Measurements from ENCODE around the gene ROR2. TPM values are rescaled to one million over a fixed set of nuclear protein-coding genes. Genes with fewer than 3 reads are reported as not detected.

The ROR2 gene
- total and polyA plus RNA-seq, 2 donors (not counting 3 experiments of a cell fraction or from before 2014, with no cell fraction given): not detected

DNA sequence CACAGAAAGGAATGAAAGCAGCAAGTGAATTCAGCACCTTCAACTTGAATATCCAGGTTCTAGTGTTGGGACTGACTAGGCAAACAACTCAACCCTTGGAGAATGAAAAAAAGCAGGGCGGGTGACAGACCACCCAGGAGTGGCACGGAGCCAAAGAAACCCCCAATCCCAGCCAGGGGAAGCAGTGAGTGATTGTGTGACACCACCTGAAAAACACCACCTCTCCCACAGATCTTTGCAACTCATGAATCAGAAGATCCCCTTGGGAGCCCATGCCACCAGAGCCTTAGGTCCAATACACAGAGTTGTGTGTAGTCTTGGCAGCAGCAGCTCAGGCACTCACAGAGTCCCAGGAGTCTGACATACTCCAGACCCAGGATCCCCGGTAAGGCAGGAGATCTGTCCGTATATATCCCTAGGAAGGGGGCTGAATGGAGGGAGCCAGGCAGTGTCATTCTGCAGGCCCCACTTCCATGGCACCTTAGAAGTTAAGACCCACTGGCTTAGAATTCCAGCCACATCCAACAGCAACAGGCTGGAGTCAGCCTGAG, 22.1 kb upstream of the ROR2 start:
- H3K27me3 ChIP-seq (ENCODE audit: control insufficient read depth in 2 of 2, insufficient read depth in 2 of 2, low read length in 2 of 2): no peaks in the 10 kb centered on the region
- no peak overlapping the region for H3K4me3 ChIP-seq (replicated peaks in 1 of 3; ENCODE audit: insufficient read depth in 1 of 3, low read depth in 1 of 3, low read length in 3 of 3)
- no TSS peak for BruUV-seq (replicated peaks)
- dilution Hi-C loops (cut with MboI; ENCODE audit: extremely low pct_ligation_motif_present, low sequenced_read_pairs) (no loop called here), intact Hi-C loops (cut with micrococcal nuclease) (no loop called here)
- H3K27ac ChIP-seq (ENCODE audit: insufficient read depth, low read depth, low read length): no peak overlapping the region
- no peak overlapping the region for H3K9ac ChIP-seq (replicated peaks; ENCODE audit: extremely low read depth, insufficient read depth, low read length)
- H2AFZ ChIP-seq (ENCODE audit: low read depth, low read length): no peak overlapping the region
- no peaks in the 10 kb centered on the region for H3K9me3 ChIP-seq (replicated peaks; ENCODE audit: control insufficient read depth, insufficient read depth, low read length)
- H3K79me2 ChIP-seq (ENCODE audit: control insufficient read depth, insufficient read depth, low read length): no peaks in the 10 kb centered on the region
- ChIA-PET POLR2A (no interaction called here), CTCF (no interaction called here)
- TF ChIP-seq MYC (IDR thresholded peaks at IDR 0.05; ENCODE audit: low read depth, low read length): no peak
- TF ChIP-seq, protein P1, sequence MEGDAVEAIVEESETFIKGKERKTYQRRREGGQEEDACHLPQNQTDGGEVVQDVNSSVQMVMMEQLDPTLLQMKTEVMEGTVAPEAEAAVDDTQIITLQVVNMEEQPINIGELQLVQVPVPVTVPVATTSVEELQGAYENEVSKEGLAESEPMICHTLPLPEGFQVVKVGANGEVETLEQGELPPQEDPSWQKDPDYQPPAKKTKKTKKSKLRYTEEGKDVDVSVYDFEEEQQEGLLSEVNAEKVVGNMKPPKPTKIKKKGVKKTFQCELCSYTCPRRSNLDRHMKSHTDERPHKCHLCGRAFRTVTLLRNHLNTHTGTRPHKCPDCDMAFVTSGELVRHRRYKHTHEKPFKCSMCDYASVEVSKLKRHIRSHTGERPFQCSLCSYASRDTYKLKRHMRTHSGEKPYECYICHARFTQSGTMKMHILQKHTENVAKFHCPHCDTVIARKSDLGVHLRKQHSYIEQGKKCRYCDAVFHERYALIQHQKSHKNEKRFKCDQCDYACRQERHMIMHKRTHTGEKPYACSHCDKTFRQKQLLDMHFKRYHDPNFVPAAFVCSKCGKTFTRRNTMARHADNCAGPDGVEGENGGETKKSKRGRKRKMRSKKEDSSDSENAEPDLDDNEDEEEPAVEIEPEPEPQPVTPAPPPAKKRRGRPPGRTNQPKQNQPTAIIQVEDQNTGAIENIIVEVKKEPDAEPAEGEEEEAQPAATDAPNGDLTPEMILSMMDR (IDR thresholded peaks at IDR 0.05; ENCODE audit: extremely low read depth in 1 of 2, insufficient read depth in 1 of 2, low read depth in 1 of 2, low read length in 2 of 2): no peak
- TF ChIP-seq POLR2AphosphoS5 (IDR thresholded peaks at IDR 0.05; ENCODE audit: insufficient read depth, low read depth, low read length): no peak
- TF ChIP-seq FOS (IDR thresholded peaks at IDR 0.05; ENCODE audit: borderline replicate concordance, insufficient read depth, low read length): no peak
- TF ChIP-seq POLR2A (IDR thresholded peaks at IDR 0.05; ENCODE audit: low read depth, low read length): no peak
- no peak for TF ChIP-seq JUN (IDR thresholded peaks at IDR 0.05; ENCODE audit: borderline replicate concordance, insufficient read depth, insufficient read length, low read depth)
- no peak for TF ChIP-seq EZH2 (IDR thresholded peaks at IDR 0.05; ENCODE audit: borderline replicate concordance, low read depth, low read length, severe bottlenecking)
- TF ChIP-seq, protein P2, sequence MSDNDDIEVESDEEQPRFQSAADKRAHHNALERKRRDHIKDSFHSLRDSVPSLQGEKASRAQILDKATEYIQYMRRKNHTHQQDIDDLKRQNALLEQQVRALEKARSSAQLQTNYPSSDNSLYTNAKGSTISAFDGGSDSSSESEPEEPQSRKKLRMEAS (IDR thresholded peaks at IDR 0.05; ENCODE audit: insufficient read depth, insufficient read length): no peak
- no peak for TF ChIP-seq GATA2 (IDR thresholded peaks at IDR 0.05; ENCODE audit: insufficient read depth, insufficient read length, low read depth, low read length)
- no peak for DNase-seq (ENCODE audit: low read depth, low spot score)
- no peak overlapping the region for H3K4me2 ChIP-seq (ENCODE audit: insufficient read depth, low read length)
- no peaks in the 10 kb centered on the region for H3K4me1 ChIP-seq (ENCODE audit: control insufficient read depth, extremely low read depth, insufficient read depth, low read length)
- no peaks in the 10 kb centered on the region for H4K20me1 ChIP-seq (replicated peaks; ENCODE audit: control insufficient read depth, extremely low read depth, insufficient read depth, low read length)
- H3K9me1 ChIP-seq (replicated peaks; ENCODE audit: control insufficient read depth, extremely low read depth, insufficient read depth, low read length): no peaks in the 10 kb centered on the region
- no peaks in the 10 kb centered on the region for H3K36me3 ChIP-seq (ENCODE audit: control insufficient read depth in 2 of 2, extremely low read depth in 1 of 2, insufficient read depth in 2 of 2, low read length in 2 of 2)
- no peak for FAIRE-seq

All from endothelial cell of umbilical vein (primary cell).